SK-N-SH treated with all-trans-retinoic acid at 6 μM for 48 hours (cell line): ENCODE measurements around the gene C2orf69.

Source experiments
- GLIS3 ChIP-seq: fragments of 250-450 bp; sonication (Bioruptor Pico); IDR thresholded peaks from 2 replicates; pipeline ENCODE4 v1.5.0; 2020; ENCODE audit warnings: mild to moderate bottlenecking, moderate library complexity
- RARB ChIP-seq: fragments of 250-450 bp; sonication (Bioruptor Pico); IDR thresholded peaks from 2 replicates; pipeline ENCODE4 v1.8.0; 2021; ENCODE audit warnings: mild to moderate bottlenecking, moderate library complexity
- TCF4 ChIP-seq: fragments of 250-450 bp; sonication (Bioruptor Pico); IDR thresholded peaks from 2 replicates; pipeline ENCODE4 v1.8.0; 2021; ENCODE audit warnings: mild to moderate bottlenecking, moderate library complexity, borderline replicate concordance
- ZFP30 ChIP-seq: fragments of 450-650 bp; formaldehyde crosslinking; IDR thresholded peaks from 2 replicates; pipeline ENCODE4 v1.5.0; 2022; ENCODE audit warnings: mild to moderate bottlenecking, moderate library complexity
- ZNF70 ChIP-seq: fragments of 450-650 bp; formaldehyde crosslinking; IDR thresholded peaks from 2 replicates; pipeline ENCODE4 v1.5.0; 2020; ENCODE audit warnings: mild to moderate bottlenecking, moderate library complexity
- ZNF8 ChIP-seq: fragments of 450-650 bp; formaldehyde crosslinking; IDR thresholded peaks from 2 replicates; pipeline ENCODE4 v1.5.0; 2020; ENCODE audit warnings: mild to moderate bottlenecking, moderate library complexity
- TF ChIP-seq, protein P1 (sequence below): fragments of 250-450 bp; sonication (Bioruptor Pico); IDR thresholded peaks from 2 replicates; pipeline ENCODE4 v1.5.1; 2020; ENCODE audit warnings: low read depth, mild to moderate bottlenecking, moderate library complexity

DNA sequence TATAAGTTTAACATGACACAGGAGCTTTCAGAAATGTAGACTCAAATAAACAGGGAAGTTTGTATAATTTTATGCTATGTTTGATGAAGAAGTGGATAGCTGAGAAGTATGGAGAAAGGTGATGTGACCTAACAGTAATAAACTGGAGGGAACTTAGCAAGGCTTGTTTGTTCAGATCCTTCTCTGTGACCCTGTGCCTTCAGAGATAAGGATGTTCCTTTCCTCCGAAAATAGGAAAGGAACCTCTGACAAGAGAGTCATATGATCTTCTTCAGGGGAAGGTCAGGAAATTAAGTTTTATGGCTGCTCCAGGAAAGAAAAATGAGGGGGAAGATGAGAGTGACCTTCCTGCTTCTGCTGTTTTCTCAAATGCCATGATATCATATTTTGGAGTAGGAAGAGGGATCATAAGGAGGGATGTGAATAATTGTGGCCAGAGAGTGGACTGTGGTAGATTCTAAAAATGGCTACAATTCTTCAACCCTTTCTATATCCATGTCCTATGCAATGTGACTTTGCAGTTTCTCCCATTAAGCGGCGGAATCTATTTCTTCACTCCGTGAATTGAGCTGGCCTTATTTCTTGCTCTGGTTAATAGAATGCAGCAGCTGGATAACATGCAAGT, 8.5 kb upstream of the C2orf69 start:
- TF ChIP-seq RARB (CRISPR knock-in tag), result no peak
- TF ChIP-seq, protein P1, sequence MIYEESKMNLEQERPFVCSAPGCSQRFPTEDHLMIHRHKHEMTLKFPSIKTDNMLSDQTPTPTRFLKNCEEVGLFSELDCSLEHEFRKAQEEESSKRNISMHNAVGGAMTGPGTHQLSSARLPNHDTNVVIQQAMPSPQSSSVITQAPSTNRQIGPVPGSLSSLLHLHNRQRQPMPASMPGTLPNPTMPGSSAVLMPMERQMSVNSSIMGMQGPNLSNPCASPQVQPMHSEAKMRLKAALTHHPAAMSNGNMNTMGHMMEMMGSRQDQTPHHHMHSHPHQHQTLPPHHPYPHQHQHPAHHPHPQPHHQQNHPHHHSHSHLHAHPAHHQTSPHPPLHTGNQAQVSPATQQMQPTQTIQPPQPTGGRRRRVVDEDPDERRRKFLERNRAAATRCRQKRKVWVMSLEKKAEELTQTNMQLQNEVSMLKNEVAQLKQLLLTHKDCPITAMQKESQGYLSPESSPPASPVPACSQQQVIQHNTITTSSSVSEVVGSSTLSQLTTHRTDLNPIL (CRISPR knock-in tag), result no peak
- no peak for TF ChIP-seq ZNF70 (CRISPR knock-in tag)
- no peak for TF ChIP-seq ZFP30 (CRISPR knock-in tag)
- no peak for TF ChIP-seq TCF4 (CRISPR knock-in tag)
- no peak for TF ChIP-seq GLIS3 (CRISPR knock-in tag)
- TF ChIP-seq ZNF8 (CRISPR knock-in tag), result no peak
